ENCODE data around the gene FBXL13.
"Not testable (repeated sequence)": the region's sequence is repeated elsewhere in the genome, so short reads cannot be mapped to it uniquely, and the experiment has no call there.

Gene FBXL13

GRCh38 chr7:102979670-102980069, 94.9 kb downstream of the FBXL13 start:
- no peak for DNase-seq

GRCh38 chr7:102978284-102978683, 96.3 kb downstream of the FBXL13 start:
- DNase-seq, result no peak

GRCh38 chr7:102977586-102977985, 97.0 kb downstream of the FBXL13 start:
- DNase-seq, result not testable (repeated sequence)

DNA sequence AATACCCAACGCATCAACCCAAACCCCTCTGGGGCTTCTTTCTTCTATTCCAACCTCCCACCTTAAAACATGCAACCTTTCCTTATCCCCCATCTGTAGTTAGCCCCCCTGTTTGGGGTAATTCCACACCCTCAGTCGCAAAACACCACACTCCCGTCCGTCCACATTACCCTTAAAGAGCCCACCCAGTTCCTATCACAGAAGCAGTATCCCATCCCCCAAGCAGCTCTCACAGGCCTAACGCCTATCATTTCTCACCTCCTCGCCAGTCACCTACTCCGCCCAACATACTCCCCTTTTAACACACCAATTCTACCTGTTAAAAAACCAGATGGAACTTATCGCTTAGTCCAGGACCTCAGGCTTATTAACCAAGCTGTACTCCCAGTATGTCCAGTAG, 98.1 kb downstream of the FBXL13 start:
- no peak for DNase-seq

- no peak for DNase-seq
Measured at GRCh38 chr7:102975854-102976253, 98.7 kb downstream of the FBXL13 start.

- DNase-seq, result no peak
Measured at GRCh38 chr7:102974366-102975236, 100.0 kb downstream of the FBXL13 start.

DNA sequence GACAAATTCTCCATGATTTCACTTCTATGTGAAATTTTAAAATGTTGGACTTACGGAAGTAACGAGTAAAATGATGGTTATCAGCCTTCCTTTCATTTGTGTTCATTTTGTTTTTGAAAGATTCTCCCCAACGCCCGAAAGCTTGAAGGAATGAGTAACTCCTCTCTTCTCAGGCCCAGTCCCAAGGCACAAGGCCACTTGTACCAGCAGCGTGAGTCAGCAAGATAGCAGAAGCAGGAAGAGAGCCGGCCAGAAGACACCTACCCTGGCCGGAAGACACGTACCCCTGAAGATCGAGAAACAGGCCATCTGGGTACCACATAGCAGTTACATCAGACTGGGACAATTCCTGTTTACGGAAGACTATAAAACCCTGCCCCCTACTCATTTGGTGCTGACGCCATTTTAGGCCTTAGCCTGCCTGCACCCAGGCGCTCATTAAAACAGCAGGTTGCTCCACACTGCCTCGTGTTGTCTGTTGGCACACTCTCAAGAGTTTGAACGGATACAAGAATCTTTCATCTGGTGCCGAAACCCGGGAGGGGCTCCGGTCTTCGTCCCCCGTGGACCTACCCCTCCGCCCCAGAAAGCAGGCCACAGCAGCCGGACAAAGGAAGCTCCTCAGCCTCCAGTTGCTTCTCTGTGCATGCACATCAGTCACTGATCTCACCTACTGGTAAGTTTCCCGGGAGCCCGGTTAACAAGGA, 101.3 kb downstream of the FBXL13 start:
- DNase-seq, result no peak

DNA sequence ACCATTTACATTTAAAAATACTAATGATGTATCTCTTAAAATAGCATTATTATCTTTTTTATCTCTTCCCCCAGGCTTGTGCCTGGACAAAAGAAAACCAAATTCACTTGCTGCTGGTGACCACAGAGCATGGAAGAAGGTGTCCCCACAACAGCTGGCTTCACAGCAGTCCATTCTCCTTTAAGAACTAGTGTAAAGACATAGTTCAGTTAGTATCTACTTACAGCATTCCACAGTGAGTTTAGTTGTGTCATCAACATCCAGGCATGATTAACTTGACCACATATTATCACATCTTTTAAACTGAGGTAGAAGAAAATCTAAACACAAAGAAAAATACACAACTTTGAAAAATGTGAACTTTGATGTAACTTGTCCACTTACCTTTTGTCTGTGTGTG, 106.8 kb downstream of the FBXL13 start:
- no peak for DNase-seq

- no peak for DNase-seq
Measured at GRCh38 chr7:102966465-102966864, 108.1 kb downstream of the FBXL13 start.

DNA sequence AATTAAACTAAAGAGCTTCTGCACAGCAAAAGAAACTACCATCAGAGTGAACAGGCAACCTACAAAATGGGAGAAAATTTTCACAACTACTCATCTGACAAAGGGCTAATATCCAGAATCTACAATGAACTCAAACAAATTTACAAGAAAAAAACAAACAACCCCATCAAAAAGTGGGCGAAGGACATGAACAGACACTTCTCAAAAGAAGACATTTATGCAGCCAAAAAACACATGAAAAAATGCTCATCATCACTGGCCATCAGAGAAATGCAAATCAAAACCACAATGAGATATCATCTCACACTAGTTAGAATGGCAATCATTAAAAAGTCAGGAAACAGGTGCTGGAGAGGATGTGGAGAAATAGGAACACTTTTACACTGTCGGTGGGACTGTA, 112.6 kb downstream of the FBXL13 start:
- not testable (repeated sequence) for DNase-seq

GRCh38 chr7:102958004-102958403, 116.6 kb downstream of the FBXL13 start:
- not testable (repeated sequence) for DNase-seq

DNA sequence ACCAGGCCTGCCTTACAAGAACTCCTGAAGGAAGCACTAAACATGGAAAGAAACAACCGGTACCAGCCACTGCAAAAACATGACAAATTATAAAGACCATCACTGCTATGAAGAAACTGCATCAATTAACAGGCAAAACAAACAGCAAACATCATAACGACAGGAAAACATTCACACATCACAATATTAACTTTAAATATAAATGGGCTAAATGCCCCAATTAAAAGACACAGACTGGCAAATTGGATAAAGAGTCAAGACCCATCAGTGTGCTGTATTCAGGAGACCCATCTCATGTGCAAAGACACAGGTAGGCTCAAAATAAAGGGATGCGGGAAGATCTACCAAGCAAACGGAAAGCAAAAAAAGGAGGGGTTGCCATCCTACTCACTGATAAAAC, 120.2 kb downstream of the FBXL13 start:
- not testable (repeated sequence) for DNase-seq

DNA sequence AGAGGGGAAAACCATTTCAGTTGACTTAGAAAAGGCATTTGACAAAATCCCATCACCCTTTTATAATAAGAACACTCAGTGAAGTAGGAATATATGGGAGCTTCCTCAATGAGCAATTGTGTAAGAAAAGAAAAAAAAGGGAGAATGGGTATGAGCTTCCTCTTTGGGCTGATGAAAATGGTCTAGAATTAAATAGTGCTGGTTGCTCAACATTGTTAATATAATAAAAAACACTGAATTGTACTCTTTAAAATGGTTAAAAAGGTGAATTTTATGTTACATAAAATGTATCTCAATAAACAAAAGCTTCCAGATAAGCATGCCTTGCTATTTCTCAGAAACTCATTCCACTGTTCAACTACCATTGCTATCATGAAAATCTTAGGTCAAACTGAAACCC, 121.2 kb downstream of the FBXL13 start:
- no peak for DNase-seq

DNA sequence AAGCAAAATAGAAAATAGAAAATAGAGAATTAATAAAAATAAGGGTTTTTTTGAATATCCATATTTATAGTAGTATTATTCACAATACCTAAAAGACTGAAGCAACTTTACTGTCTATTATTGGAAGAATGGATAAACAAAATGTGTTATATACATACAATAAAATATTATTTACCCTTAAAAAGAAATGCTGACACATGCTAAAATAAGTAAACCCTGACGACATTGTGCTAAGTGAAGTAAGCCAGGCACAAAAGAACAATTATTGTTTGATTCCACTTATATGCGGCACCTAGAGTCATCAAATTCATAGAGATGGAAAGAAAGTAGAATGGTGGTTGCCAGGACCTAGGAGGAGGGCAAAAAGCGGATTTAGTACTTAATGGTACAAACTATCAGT, 122.8 kb downstream of the FBXL13 start:
- DNase-seq, result no peak

GRCh38 chr7:102944241-102944640, 130.4 kb downstream of the FBXL13 start:
- DNase-seq, result no peak

DNA sequence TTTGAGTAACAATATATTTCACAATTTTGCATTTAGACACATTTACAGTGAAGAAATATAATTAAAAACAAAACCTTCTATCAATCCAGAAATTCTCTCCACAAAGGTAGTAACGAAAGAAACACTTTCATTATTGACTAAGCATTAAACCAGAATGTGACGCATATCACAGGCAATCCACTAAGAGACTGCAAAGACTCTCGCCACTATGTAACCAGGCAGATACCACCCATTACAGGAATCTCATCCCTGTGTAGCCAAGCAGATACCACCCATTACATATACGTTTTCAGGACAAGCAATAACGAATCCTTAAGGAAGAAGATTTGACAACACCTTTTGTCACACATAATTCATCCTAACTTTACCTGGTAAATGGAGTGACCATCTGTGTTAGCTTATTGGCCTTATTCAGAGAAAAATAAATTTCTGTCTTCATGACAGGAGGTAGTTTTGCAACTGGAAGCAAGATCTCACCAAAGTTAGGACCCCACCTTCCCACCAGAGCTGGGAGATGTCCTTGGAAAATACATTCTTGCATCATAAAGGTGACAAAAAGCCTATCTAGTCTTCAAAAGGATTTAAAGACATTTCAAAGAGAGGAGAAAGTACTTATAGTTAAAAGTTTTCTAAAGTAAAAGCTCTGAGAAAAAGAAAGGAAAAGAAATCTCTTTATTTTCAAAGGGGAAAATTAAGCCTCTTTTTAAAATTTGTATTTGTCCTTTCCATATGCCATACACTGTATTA, 131.0 kb downstream of the FBXL13 start:
- no peak for DNase-seq

GRCh38 chr7:102942868-102943267, 131.7 kb downstream of the FBXL13 start:
- no peak for DNase-seq

DNA sequence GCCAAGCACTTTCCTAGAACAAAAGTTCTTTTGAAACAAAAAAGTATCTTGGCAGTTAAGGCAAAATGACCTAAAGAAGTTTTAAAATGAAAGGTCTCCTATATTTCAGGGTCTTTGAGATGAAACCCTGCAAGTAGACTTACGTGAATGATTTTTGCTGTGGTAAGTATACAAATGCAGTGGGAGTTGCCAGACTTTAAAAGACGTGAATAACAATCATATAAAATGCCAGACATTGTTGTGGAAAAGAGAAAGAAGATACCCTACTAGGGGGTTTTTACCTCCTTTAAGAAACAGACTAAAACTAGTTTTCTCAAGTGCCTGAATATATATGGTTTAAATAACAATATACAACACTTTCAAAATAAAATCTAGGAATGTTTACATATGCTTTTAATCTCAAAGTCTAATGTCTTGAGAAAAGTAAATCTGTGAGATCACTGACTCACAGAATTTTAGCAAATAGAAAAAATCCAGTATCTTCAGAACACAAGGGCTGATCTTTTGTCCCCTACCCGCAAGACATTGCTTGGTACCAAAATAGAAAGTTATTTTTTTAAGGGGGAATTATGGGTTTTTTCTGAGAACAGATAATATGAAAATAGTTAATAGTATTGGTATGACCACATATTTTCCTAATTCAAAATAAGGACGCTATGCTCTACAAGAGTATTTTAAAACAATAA, 132.3 kb downstream of the FBXL13 start:
- no peak for DNase-seq

GRCh38 chr7:102938679-102939078, 135.9 kb downstream of the FBXL13 start:
- no peak for DNase-seq

- DNase-seq, result no peak
Measured at GRCh38 chr7:102935450-102936115, 139.0 kb downstream of the FBXL13 start.

DNA sequence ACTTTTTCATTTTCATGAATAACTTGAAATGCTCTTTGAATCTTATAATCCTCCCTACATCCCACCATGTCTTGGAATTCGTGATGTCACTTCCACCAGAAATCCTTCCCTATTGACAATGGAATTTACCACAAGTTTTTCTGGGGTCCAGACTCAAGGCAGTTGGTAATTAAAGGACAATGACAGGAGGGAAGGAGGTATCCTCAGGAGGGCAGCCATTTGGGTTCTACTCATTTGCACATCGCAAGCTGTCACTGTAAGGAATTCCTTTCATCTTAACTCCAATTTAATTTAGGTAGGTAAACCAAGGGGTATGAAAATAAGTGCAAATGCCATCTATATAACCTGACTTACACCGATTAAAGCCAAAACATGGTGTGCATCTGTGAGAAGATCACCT, 139.9 kb downstream of the FBXL13 start:
- DNase-seq, result no peak

DNA sequence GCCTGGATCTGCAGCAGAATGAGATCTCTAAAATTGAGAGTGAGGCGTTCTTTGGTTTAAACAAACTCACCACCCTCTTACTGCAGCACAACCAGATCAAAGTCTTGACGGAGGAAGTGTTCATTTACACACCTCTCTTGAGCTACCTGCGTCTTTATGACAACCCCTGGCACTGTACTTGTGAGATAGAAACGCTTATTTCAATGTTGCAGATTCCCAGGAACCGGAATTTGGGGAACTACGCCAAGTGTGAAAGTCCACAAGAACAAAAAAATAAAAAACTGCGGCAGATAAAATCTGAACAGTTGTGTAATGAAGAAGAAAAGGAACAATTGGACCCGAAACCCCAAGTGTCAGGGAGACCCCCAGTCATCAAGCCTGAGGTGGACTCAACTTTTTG, 140.4 kb downstream of the FBXL13 start:
- DNase-seq, result no peak
